GM10266 (cell line): ENCODE results near the gene NTSR1.

Experiments
- DNase-seq: peaks from one replicate; pipeline ENCODE4 v3.0.0; 2012; ENCODE audit errors: extremely low spot score
- TF ChIP-seq, protein P1 (sequence below): IDR thresholded peaks from 2 replicates; pipeline ENCODE4 v1.5.1; 2012; ENCODE audit warnings: mild to moderate bottlenecking, low read depth; ENCODE audit not compliant: control insufficient read depth, insufficient read depth; ENCODE audit errors: missing control alignments

The NTSR1 gene

GRCh38 chr20:62710886-62711702, 2.5 kb downstream of the NTSR1 start:
- no peak for DNase-seq
- TF ChIP-seq, protein P1, sequence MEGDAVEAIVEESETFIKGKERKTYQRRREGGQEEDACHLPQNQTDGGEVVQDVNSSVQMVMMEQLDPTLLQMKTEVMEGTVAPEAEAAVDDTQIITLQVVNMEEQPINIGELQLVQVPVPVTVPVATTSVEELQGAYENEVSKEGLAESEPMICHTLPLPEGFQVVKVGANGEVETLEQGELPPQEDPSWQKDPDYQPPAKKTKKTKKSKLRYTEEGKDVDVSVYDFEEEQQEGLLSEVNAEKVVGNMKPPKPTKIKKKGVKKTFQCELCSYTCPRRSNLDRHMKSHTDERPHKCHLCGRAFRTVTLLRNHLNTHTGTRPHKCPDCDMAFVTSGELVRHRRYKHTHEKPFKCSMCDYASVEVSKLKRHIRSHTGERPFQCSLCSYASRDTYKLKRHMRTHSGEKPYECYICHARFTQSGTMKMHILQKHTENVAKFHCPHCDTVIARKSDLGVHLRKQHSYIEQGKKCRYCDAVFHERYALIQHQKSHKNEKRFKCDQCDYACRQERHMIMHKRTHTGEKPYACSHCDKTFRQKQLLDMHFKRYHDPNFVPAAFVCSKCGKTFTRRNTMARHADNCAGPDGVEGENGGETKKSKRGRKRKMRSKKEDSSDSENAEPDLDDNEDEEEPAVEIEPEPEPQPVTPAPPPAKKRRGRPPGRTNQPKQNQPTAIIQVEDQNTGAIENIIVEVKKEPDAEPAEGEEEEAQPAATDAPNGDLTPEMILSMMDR, result no peak

DNA sequence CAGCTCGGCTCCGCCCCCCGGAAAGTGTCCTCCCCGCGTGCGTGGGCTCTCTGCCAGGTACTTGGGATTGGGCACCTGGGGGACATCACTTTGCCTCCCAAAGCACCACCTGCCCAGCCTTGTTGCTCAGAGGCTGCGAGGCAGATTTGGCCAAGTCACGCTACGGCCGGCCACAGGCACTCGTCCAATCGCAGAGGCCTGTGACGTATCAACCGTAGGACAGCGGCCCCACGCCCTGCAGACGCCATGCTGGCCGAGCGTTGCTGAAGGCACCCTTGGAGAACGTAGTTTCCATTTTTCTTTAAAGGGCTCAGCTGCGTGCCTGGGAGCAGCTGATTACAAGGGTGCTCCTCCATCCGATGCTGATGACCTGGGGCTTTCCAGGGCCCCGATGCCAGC, 3.1 kb downstream of the NTSR1 start:
- TF ChIP-seq, protein P1, result no peak

DNA sequence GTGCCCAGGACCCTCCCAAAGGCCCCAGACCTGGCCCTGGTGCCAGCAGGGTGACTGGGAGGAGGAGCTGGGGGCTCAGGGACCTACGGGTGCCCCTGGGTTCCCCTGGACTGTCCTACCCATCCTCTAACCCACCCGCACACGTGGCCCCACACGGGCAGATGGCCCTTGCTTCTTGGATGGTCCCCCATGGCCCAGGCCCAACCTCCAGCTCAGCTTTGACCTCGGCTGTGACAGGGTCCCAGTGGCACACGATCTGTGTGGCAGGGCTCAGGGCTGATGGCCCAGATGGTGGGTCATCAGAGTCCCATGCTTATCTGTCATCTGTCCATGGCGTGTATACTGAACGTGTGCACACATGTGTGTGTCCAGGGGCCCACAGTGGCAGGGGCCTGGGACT, 4.0 kb downstream of the NTSR1 start:
- no peak for DNase-seq
- TF ChIP-seq, protein P1, result no peak

More for the DNA sequence above, 3.1 kb downstream of the NTSR1 start:
- no peak for DNase-seq

DNA sequence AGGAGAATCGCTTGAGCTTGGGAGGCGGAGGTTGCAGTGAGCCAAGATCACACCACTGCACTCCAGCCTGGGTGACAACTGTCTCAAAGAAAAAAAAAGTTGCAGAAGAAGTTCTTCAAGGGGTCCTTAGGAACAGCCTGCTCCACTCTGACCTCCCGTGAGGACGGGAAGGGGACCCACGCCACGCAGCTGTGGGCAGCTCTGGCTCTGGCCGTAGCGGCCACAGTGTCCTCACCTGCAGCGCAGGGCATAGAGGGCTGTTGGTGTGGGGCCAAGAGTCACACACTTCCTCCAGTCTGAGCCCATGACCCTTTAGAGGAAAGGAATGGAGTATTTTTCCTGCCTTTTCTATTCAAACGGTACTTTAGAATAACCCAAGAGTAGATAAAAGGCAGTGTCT, 5.4 kb downstream of the NTSR1 start:
- DNase-seq, result no peak
- TF ChIP-seq, protein P1, result no peak

- DNase-seq, result no peak
- TF ChIP-seq, protein P1, result no peak
These were observed 6.2 kb downstream of the NTSR1 start for GRCh38 chr20:62714799-62715198.

DNA sequence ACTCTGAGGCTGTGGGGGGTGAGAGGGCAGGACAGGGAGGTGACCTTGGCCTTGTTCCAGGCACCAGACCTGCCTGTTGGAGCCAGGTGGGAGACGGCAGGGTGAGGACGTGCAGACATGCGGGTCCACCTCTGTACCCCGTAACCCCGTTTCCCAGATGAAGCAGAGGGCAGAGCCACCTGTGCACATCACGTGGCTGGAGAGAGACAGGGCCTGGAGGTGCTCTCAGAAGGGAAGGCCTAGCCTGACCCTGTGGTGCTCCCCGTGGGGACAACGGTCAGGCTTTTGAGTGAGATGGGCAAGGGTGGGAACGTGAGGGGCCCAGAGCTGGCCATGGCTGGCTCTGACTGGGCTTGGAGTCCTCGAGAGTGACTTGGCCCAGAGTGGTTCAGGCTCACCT, 6.6 kb downstream of the NTSR1 start:
- TF ChIP-seq, protein P1, result no peak
- DNase-seq, result no peak

- DNase-seq, result no peak
- TF ChIP-seq, protein P1, result no peak
These were observed 7.7 kb downstream of the NTSR1 start for GRCh38 chr20:62716198-62716940.
